SK-N-SH (cell line): ENCODE data around the gene DOK6. TPM values are rescaled to one million over a fixed set of nuclear protein-coding genes. Genes with fewer than 3 reads are reported as not detected.

Source experiments
- CTCF ChIA-PET: fragments of 300-600, 350-600 bp; formaldehyde crosslinking; extraction: SDS; loops from one replicate; lab custom pipeline; 2021; lab: Yijun Ruan, JAX
- POLR2A ChIA-PET: fragments of 350-600 bp; sonication (Branson Sonifier 250); formaldehyde crosslinking; extraction: SDS; loops from one replicate; lab custom pipeline; 2020; ENCODE audit warnings: antibody characterized with exemption, inconsistent platforms; lab: Yijun Ruan, JAX
- DNase-seq: peaks from one replicate; pipeline ENCODE4 v3.0.0; 2012
- H2AFZ ChIP-seq: fragments of 200-600 bp; sonication (generic); 2 replicates; pipeline ENCODE4 v1.8.1; 2016; ENCODE audit warnings: antibody characterized with exemption, mild to moderate bottlenecking, low read depth
- H3F3A ChIP-seq: fragments of 200-600 bp; sonication (generic); replicated peaks from 2 replicates; pipeline ENCODE3; 2016; ENCODE audit warnings: antibody characterized with exemption, mild to moderate bottlenecking; ENCODE audit not compliant: insufficient read depth
- H3K27ac ChIP-seq, 2 experiments: fragments of 200-500 bp in 1 of 2; fragments of 200-600 bp in 1 of 2; sonication (Bioruptor generic) in 1 of 2; sonication (generic), shearing (Covaris generic) in 1 of 2; 2 replicates each; pipeline versions ENCODE4 v1.5.1 to v1.6.1; 2014 to 2016; ENCODE audit warnings: low read depth in 2 of 2, inconsistent platforms in 1 of 2, low read length in 1 of 2, mild to moderate bottlenecking in 1 of 2, mixed read lengths in 1 of 2
- H3K27me3 ChIP-seq: fragments of 200-600 bp; sonication (generic), shearing (Covaris generic); 2 replicates; pipeline ENCODE4 v1.6.1; 2016; ENCODE audit warnings: mixed run types; ENCODE audit not compliant: insufficient read depth
- H3K36me3 ChIP-seq, 2 experiments: fragments of 200-500 bp in 1 of 2; fragments of 200-600 bp in 1 of 2; sonication (Bioruptor generic) in 1 of 2; sonication (generic) in 1 of 2; replicated peaks in 1 of 2; 2 replicates each; pipeline versions ENCODE3 to v1.5.1; 2014 to 2016; ENCODE audit warnings: low read length in 1 of 2, mild to moderate bottlenecking in 1 of 2; ENCODE audit not compliant: insufficient read depth in 2 of 2, control insufficient read depth in 1 of 2
- H3K4me1 ChIP-seq, 2 experiments: fragments of 200-500 bp in 1 of 2; fragments of 200-600 bp in 1 of 2; sonication (Bioruptor generic) in 1 of 2; sonication (generic), shearing (Covaris generic) in 1 of 2; 2 replicates each; pipeline versions ENCODE4 v1.5.1 to v1.6.1; 2014 to 2016; ENCODE audit warnings: low read depth in 1 of 2, low read length in 1 of 2, mixed run types in 1 of 2; ENCODE audit not compliant: insufficient read depth in 2 of 2, control insufficient read depth in 1 of 2
- H3K4me2 ChIP-seq: fragments of 200-600 bp; sonication (generic), shearing (Covaris generic); 2 replicates; pipeline ENCODE4 v1.6.1; 2017; ENCODE audit warnings: mixed run types
- H3K4me3 ChIP-seq, 2 experiments: fragments of 200-500 bp in 1 of 2; fragments of 200-600 bp in 1 of 2; sonication (Bioruptor generic) in 1 of 2; sonication (generic), shearing (Covaris generic) in 1 of 2; 2 replicates each; pipeline versions ENCODE4 v1.5.1 to v1.8.1; 2014 to 2016; ENCODE audit warnings: low read depth in 2 of 2, inconsistent platforms in 1 of 2, low read length in 1 of 2, mild to moderate bottlenecking in 1 of 2, mixed read lengths in 1 of 2, moderate library complexity in 1 of 2
- H3K79me2 ChIP-seq: fragments of 200-600 bp; sonication (generic); 2 replicates; pipeline ENCODE4 v1.8.1; 2017; ENCODE audit warnings: mild to moderate bottlenecking; ENCODE audit not compliant: insufficient read depth
- H3K9ac ChIP-seq: fragments of 200-600 bp; sonication (generic); 2 replicates; pipeline ENCODE4 v1.6.1; 2017; ENCODE audit warnings: mixed run types
- H3K9me2 ChIP-seq: fragments of 200-600 bp; sonication (generic); 2 replicates; pipeline ENCODE4 v1.6.1; 2017; ENCODE audit warnings: mixed run types
- H3K9me3 ChIP-seq: fragments of 200-600 bp; sonication (generic); 2 replicates; pipeline ENCODE4 v1.6.1; 2017; ENCODE audit warnings: mixed run types, mild to moderate bottlenecking, moderate library complexity
- H4K20me1 ChIP-seq: fragments of 200-600 bp; sonication (generic); 2 replicates; pipeline ENCODE4 v1.6.1; 2017; ENCODE audit warnings: mild to moderate bottlenecking, mixed run types; ENCODE audit not compliant: insufficient read depth
- FOXJ3 ChIP-seq: sonication (generic); formaldehyde crosslinking; IDR thresholded peaks from 2 replicates; pipeline ENCODE4 v1.5.1; 2020; ENCODE audit warnings: mild to moderate bottlenecking, missing genetic modification reagents
- FOXM1 ChIP-seq: IDR thresholded peaks from 2 replicates; pipeline ENCODE4 v1.4.0; 2012; ENCODE audit warnings: low read depth, mild to moderate bottlenecking
- GABPA ChIP-seq: IDR thresholded peaks from 2 replicates; pipeline ENCODE4 v1.4.0; 2012; ENCODE audit warnings: low read depth, mild to moderate bottlenecking
- GATA2 ChIP-seq: sonication (generic); formaldehyde crosslinking; IDR thresholded peaks from 2 replicates; pipeline ENCODE4 v1.5.0; 2020; ENCODE audit warnings: mild to moderate bottlenecking, missing genetic modification reagents
- JUND ChIP-seq: IDR thresholded peaks from 2 replicates; pipeline ENCODE4 v1.4.0; 2012
- NFIC ChIP-seq: IDR thresholded peaks from 2 replicates; pipeline ENCODE4 v1.4.0; 2012; ENCODE audit warnings: borderline replicate concordance
- NRF1 ChIP-seq: IDR thresholded peaks from 2 replicates; pipeline ENCODE4 v1.6.1; 2012; ENCODE audit warnings: low read depth, mild to moderate bottlenecking, low read length
- POLR2AphosphoS5 ChIP-seq: IDR thresholded peaks from 2 replicates; pipeline ENCODE4 v1.6.1; 2012; ENCODE audit warnings: low read depth, low read length
- RAD21 ChIP-seq: IDR thresholded peaks from 2 replicates; pipeline ENCODE4 v1.6.1; 2012; ENCODE audit warnings: mild to moderate bottlenecking, low read length
- RCOR1 ChIP-seq: fragments of 150-350 bp; IDR thresholded peaks from 2 replicates; pipeline ENCODE4 v1.6.1; 2017; ENCODE audit warnings: antibody characterized with exemption, low read length
- RFX5 ChIP-seq: IDR thresholded peaks from 2 replicates; pipeline ENCODE4 v1.6.1; 2012; ENCODE audit warnings: mild to moderate bottlenecking, improper control_type of control experiment, low read length
- SIN3A ChIP-seq: IDR thresholded peaks from 2 replicates; pipeline ENCODE4 v1.6.1; 2012; ENCODE audit warnings: low read depth, mild to moderate bottlenecking, low read length, moderate library complexity, borderline replicate concordance
- TAF1 ChIP-seq: IDR thresholded peaks from 2 replicates; pipeline ENCODE4 v1.6.1; 2012; ENCODE audit warnings: low read depth, mild to moderate bottlenecking, low read length, moderate library complexity, borderline replicate concordance
- TCF12 ChIP-seq: IDR thresholded peaks from 2 replicates; pipeline ENCODE4 v1.4.0; 2012
- TEAD4 ChIP-seq: IDR thresholded peaks from 2 replicates; pipeline ENCODE4 v1.4.0; 2012; ENCODE audit warnings: mild to moderate bottlenecking, borderline replicate concordance; ENCODE audit not compliant: insufficient read depth
- YY1 ChIP-seq: IDR thresholded peaks from 2 replicates; pipeline ENCODE4 v1.4.0; 2012; ENCODE audit warnings: low read depth, mild to moderate bottlenecking
- WGBS: methylation state at CpG from one replicate; pipeline ENCODE4 v1.1.6; 2017; ENCODE audit warnings: low lambda C conversion rate; 5-methylcytosine and 5-hydroxymethylcytosine counted together
- polyA plus RNA-seq, 3 experiments: library from polyadenylated mRNA; depleted of rRNA; stranded (reverse); fragments of >200 nt; gene quantifications; 2 replicates each; pipeline ENCODE4 v1.2.3, GENCODE V29; 2012
- TF ChIP-seq, protein P1 (sequence below): IDR thresholded peaks from 2 replicates; pipeline ENCODE4; 2012
- TF ChIP-seq, protein P2 (sequence below): IDR thresholded peaks from 2 replicates; pipeline ENCODE4 v1.4.0; 2012; ENCODE audit warnings: low read depth
- TF ChIP-seq, protein P3 (sequence below): IDR thresholded peaks from 2 replicates; pipeline ENCODE4 v1.4.0; 2012; ENCODE audit warnings: low read depth, borderline replicate concordance

DOK6 gene
- polyA plus RNA-seq, 1 of the 3 experiments (the other 2 are of a cell fraction), result 3.9 TPM

DNA sequence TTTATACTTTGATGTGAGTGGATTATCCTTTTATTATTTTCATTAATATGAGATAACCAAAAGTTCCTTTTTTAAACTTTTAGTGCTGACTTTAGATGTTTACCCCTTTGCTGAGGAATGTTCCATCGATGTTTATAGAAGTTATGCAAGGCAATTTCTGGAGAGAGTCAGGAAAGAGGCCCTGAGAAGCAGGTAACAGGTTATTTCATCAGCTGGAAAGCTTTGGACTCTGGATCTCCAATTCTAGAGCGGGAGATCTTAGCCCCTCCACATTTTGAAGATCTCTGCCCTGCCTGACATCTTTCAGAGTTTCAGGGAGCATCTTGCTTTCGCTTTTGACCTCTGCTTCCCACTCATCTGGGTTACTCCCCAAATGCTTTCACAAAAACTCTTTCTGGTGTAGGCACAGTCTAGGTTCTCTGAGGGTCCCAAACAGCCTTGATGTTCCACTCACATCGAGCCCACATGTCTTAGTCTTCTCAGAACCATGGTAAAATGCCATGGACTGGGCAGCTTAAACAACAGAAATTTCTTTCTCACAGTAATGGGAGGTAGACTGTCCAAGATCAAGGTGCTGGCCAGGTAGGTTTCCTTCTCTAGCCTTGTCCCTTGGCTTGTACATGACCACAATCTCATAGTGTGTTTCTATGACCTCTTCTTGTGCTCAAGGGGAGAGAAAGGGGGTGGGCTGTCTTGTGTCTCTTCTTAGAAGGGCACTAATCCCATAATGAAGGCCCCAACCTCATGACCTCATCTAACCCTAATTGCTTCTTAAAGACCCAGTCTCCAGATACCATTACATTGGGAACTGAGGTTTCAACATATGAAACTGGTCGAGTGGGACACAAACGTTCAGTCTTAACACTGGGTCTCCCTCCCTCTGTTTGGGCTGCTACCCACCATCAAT is 87.1 kb downstream of the DOK6 start:
- no peak overlapping the region for H3K27ac ChIP-seq
- 72% methylated on average over 6 of the region's 6 CpGs for WGBS
- no peak overlapping the region for H3K9ac ChIP-seq
- CTCF ChIA-PET, result no interaction called here
- H3K79me2 ChIP-seq, result no peaks in the 10 kb centered on the region
- no peaks in the 10 kb centered on the region for H3K9me3 ChIP-seq
- no peaks in the 10 kb centered on the region for H4K20me1 ChIP-seq
- peaks cover 11 to 25% of the 10 kb centered on the region in 2 experiments; a peak in 3 of 4 replicates for H3K4me1 ChIP-seq
- no peaks in the 10 kb centered on the region for H3K9me2 ChIP-seq
- H2AFZ ChIP-seq, result no peak overlapping the region
- no peaks in the 10 kb centered on the region for H3K27me3 ChIP-seq
- no peak overlapping the region for H3K4me2 ChIP-seq
- DNase-seq, result no peak
- POLR2A ChIA-PET, result no interaction called here
- no peaks in the 10 kb centered on the region for H3K36me3 ChIP-seq
- TF ChIP-seq TCF12, result no peak
- TF ChIP-seq TAF1, result no peak
- no peak for TF ChIP-seq YY1
- no peak for TF ChIP-seq RFX5
- no peak for TF ChIP-seq SIN3A
- TF ChIP-seq JUND, result no peak
- TF ChIP-seq RCOR1, result no peak
- no peak for TF ChIP-seq NFIC
- no peak for TF ChIP-seq GABPA
- TF ChIP-seq FOXM1, result no peak
- no peak for TF ChIP-seq FOXJ3
- H3F3A ChIP-seq, result peaks cover 26% of the 10 kb centered on the region
- H3K4me3 ChIP-seq, result no peak overlapping the region

DNA sequence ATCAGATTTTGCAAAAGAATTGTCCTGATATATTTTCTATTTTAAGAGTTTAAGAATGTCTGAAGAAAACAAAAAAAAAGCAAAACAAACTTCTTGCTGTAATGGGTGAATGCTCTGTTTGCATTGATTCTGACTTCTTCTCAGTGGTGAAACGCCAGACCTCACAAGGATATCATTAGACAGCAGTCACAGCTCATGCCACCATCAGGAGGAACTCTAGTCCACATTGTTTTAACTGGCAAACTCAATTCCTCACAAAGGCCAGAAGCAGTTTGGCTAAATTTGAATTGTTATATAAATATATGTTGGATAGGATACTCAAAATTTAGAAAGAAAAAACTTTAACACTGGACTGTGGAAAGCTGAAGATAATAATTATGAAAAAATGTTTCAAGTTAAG is 89.4 kb downstream of the DOK6 start:
- Histone ChIP-seq H3K9ac (no peak overlapping the region), H3K27me3 (no peaks in the 10 kb centered on the region), H3K4me1 (peaks cover 11 to 14% of the 10 kb centered on the region in 2 experiments; a peak in 3 of 4 replicates), H3K9me3 (no peaks in the 10 kb centered on the region), H3K4me3 (no peak overlapping the region), H4K20me1 (no peaks in the 10 kb centered on the region), H3K9me2 (no peaks in the 10 kb centered on the region), H3K79me2 (no peaks in the 10 kb centered on the region), H2AFZ (no peak overlapping the region), H3K27ac (peak overlapping the region; percentile 28 to 31; a peak in 2 of 4 replicates), H3K4me2 (no peak overlapping the region), H3F3A (peaks cover 21% of the 10 kb centered on the region), H3K36me3 (no peaks in the 10 kb centered on the region)
- ChIA-PET CTCF (interaction anchor here (0.8 kb wide), 1 partner anchor 21 kb away, joined by 3 read pairs; no protein-coding TSS in a partner anchor), POLR2A (no interaction called here)
- WGBS, result 74% methylated on average over 1 of the region's 1 CpG
- DNase-seq, result no peak
- TF ChIP-seq RAD21 (peak; percentile 16; the same call in 1 of the 2 replicates), FOXM1 (no peak)

DNA sequence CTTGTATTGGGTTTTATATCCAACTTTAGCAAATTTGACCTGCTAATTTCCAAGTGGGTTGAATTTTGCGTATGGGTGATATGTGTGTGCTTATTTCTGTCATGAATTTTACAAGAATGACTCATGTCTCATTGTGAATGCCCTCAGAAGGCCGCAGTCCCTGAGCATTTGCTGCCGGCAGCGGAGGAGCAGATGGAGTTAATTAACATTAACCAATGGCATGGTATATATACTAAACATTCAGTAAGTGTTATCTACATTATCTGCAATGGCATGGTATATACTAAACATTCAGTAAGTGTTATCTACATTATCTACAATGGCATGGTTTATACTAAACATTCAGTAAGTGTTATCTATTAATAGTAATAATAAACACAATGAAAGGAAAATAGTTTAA is 90.1 kb downstream of the DOK6 start:
- no peaks in the 10 kb centered on the region for H3K36me3 ChIP-seq
- H3K9me2 ChIP-seq, result no peaks in the 10 kb centered on the region
- H3F3A ChIP-seq, result peaks cover 21% of the 10 kb centered on the region
- no peak overlapping the region for H3K4me3 ChIP-seq
- 10% methylated on average over 4 of the region's 4 CpGs for WGBS
- no peaks in the 10 kb centered on the region for H4K20me1 ChIP-seq
- H3K4me2 ChIP-seq, result peak overlapping the region; percentile 46
- no peak overlapping the region for H2AFZ ChIP-seq
- DNase-seq, result peak; percentile 51
- POLR2A ChIA-PET, result no interaction called here
- H3K9ac ChIP-seq, result no peak overlapping the region
- H3K4me1 ChIP-seq, result peaks cover 11 to 14% of the 10 kb centered on the region in 2 experiments; a peak in 3 of 4 replicates
- no peaks in the 10 kb centered on the region for H3K79me2 ChIP-seq
- H3K27ac ChIP-seq, result peak overlapping the region; percentile 37 to 58; a peak in 3 of 4 replicates
- H3K27me3 ChIP-seq, result no peaks in the 10 kb centered on the region
- no peaks in the 10 kb centered on the region for H3K9me3 ChIP-seq
- CTCF ChIA-PET, result no interaction called here
- TF ChIP-seq NFIC (peak; percentile 37; the same call in 1 of the 2 replicates), POLR2AphosphoS5 (peak; percentile 37; the same call in 1 of the 2 replicates), GATA2 (0 out of 2 replicates have a peak, but pooled peaks have one; percentile 22), TEAD4 (peak; percentile 75), TCF12 (peak; percentile 99), JUND (peak; percentile 87), NRF1 (no peak), FOXM1 (no peak)
- TF ChIP-seq, protein P1, sequence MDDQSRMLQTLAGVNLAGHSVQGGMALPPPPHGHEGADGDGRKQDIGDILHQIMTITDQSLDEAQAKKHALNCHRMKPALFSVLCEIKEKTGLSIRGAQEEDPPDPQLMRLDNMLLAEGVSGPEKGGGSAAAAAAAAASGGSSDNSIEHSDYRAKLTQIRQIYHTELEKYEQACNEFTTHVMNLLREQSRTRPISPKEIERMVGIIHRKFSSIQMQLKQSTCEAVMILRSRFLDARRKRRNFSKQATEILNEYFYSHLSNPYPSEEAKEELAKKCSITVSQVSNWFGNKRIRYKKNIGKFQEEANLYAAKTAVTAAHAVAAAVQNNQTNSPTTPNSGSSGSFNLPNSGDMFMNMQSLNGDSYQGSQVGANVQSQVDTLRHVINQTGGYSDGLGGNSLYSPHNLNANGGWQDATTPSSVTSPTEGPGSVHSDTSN, result peak; percentile 48
- TF ChIP-seq, protein P2, sequence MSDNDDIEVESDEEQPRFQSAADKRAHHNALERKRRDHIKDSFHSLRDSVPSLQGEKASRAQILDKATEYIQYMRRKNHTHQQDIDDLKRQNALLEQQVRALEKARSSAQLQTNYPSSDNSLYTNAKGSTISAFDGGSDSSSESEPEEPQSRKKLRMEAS, result peak; percentile 66
- TF ChIP-seq, protein P3, sequence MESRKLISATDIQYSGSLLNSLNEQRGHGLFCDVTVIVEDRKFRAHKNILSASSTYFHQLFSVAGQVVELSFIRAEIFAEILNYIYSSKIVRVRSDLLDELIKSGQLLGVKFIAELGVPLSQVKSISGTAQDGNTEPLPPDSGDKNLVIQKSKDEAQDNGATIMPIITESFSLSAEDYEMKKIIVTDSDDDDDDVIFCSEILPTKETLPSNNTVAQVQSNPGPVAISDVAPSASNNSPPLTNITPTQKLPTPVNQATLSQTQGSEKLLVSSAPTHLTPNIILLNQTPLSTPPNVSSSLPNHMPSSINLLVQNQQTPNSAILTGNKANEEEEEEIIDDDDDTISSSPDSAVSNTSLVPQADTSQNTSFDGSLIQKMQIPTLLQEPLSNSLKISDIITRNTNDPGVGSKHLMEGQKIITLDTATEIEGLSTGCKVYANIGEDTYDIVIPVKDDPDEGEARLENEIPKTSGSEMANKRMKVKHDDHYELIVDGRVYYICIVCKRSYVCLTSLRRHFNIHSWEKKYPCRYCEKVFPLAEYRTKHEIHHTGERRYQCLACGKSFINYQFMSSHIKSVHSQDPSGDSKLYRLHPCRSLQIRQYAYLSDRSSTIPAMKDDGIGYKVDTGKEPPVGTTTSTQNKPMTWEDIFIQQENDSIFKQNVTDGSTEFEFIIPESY, result 0 out of 2 replicates have a peak, but pooled peaks have one; percentile 23
